ENCODE data around the gene MCF2L2.

- TF ChIP-seq, protein P1, sequence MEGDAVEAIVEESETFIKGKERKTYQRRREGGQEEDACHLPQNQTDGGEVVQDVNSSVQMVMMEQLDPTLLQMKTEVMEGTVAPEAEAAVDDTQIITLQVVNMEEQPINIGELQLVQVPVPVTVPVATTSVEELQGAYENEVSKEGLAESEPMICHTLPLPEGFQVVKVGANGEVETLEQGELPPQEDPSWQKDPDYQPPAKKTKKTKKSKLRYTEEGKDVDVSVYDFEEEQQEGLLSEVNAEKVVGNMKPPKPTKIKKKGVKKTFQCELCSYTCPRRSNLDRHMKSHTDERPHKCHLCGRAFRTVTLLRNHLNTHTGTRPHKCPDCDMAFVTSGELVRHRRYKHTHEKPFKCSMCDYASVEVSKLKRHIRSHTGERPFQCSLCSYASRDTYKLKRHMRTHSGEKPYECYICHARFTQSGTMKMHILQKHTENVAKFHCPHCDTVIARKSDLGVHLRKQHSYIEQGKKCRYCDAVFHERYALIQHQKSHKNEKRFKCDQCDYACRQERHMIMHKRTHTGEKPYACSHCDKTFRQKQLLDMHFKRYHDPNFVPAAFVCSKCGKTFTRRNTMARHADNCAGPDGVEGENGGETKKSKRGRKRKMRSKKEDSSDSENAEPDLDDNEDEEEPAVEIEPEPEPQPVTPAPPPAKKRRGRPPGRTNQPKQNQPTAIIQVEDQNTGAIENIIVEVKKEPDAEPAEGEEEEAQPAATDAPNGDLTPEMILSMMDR (IDR thresholded peaks at IDR 0.05) = no peak
- no peak for TF ChIP-seq POLR2A (IDR thresholded peaks at IDR 0.05)
Measured at GRCh38 chr3:183277260-183277659, 151.2 kb downstream of the MCF2L2 start.
